ENCODE measurements around the gene EAPP.
"Not testable (repeated sequence)": the region's sequence is repeated elsewhere in the genome, so short reads cannot be mapped to it uniquely, and the experiment has no call there.

Gene EAPP

GRCh38 chr14:34539407-34540180 is at the start of gene EAPP:
EAPP (minus strand) TSS chr14:34539701; CDS start chr14:34539628, 73 bp downstream.
- peak; percentile 97 for DNase-seq

GRCh38 chr14:34583525-34583924 is 44.0 kb upstream of the EAPP start:
- DNase-seq = no peak

GRCh38 chr14:34582117-34582680 is 42.7 kb upstream of the EAPP start:
- DNase-seq = no peak

- DNase-seq = no peak
These were observed 40.9 kb upstream of the EAPP start for GRCh38 chr14:34580381-34580780.

- DNase-seq = no peak
These were observed 32.3 kb upstream of the EAPP start for GRCh38 chr14:34571771-34572170.

- peak; percentile 61 for DNase-seq
These were observed 30.2 kb upstream of the EAPP start for GRCh38 chr14:34569750-34570149.

- DNase-seq = no peak
These were observed 29.3 kb upstream of the EAPP start for GRCh38 chr14:34568803-34569202.

- DNase-seq = no peak
These were observed 23.3 kb upstream of the EAPP start for GRCh38 chr14:34562776-34563150.

- DNase-seq = not testable (repeated sequence)
These were observed 22.7 kb upstream of the EAPP start for GRCh38 chr14:34562037-34562775.

- not testable (repeated sequence) for DNase-seq
These were observed 17.0 kb upstream of the EAPP start for GRCh38 chr14:34556498-34556829.

- DNase-seq = not testable (repeated sequence)
These were observed 16.3 kb upstream of the EAPP start for GRCh38 chr14:34555583-34556497.

GRCh38 chr14:34554540-34555250 is 15.2 kb upstream of the EAPP start:
- DNase-seq = peak; percentile 42

GRCh38 chr14:34549276-34549966 is 9.9 kb upstream of the EAPP start:
- not testable (repeated sequence) for DNase-seq

- no peak for DNase-seq
These were observed 9.0 kb upstream of the EAPP start for GRCh38 chr14:34548472-34548981.

GRCh38 chr14:34547136-34547520 is 7.6 kb upstream of the EAPP start:
- DNase-seq = not testable (repeated sequence)

- DNase-seq = not testable (repeated sequence)
These were observed 7.0 kb upstream of the EAPP start for GRCh38 chr14:34546272-34547135.

GRCh38 chr14:34540181-34541059 is 919 bp upstream of the EAPP start:
- not testable (repeated sequence) for DNase-seq

GRCh38 chr14:34538871-34539406 is 562 bp downstream of the EAPP start:
- no peak for DNase-seq

GRCh38 chr14:34538096-34538495 is 1.4 kb downstream of the EAPP start:
- not testable (repeated sequence) for DNase-seq

All from HCEC 1CT (cell line).